ENCODE measurements around the gene ZNF664.

DNA sequence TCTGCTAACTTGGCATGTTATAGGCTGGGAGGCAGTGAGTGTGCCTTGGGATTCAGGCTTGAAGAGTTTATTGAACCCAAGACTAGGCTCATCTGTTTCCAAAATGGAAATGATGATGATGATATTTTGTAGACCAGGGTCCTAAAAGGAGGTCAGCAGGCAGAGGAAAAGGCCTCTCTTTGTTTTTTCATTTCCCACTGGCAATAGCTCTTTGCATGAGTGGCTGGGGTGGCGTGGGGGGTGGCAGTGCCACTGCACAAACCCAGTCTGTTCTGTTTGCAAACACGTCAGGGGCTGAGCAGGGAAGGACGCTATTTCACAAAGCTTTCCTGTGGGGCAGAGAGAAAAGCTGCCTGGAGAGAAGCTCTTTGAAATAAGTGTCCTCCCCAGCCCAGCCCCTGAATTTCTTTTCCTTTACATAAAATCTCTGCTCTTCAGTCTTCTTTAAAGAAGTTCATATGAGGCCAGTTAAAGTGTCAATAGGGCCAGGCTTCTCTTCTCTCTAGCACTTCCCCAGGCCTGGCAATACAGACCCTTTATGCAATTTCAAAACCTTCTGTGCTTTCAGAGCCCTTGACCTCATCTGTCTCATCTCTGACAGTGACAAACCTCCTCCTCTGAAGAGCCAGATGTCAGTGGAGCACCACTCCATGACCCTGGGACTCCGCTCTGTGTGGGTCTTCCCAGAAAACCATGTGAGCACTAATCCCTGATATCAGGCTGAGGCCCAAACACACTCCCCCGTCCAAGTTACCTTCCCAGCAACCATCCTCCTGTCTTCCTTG, 72.8 kb downstream of the ZNF664 start:
- no peak for TF ChIP-seq CTCF (IDR thresholded peaks at IDR 0.05; ENCODE audit: borderline replicate concordance, extremely low read depth, low read length, poor library complexity, severe bottlenecking)
- no peak for TF ChIP-seq EZH2 (IDR thresholded peaks at IDR 0.05; ENCODE audit: borderline replicate concordance, low read depth, low read length, severe bottlenecking)

Data from DND-41 (cell line).